DOHH2 (cell line): ENCODE data around the gene PHF21B.

ENCODE experiments used
- H3F3A ChIP-seq: fragments of 200-600 bp; sonication (generic), shearing (Covaris generic); 2 replicates; pipeline ENCODE4 v1.6.0; 2016; ENCODE audit warnings: antibody characterized with exemption, mild to moderate bottlenecking; ENCODE audit not compliant: control insufficient read depth, insufficient read depth
- H3K27ac ChIP-seq: fragments of 200-600 bp; sonication (generic); 2 replicates; pipeline ENCODE4 v1.5.1; 2014; ENCODE audit warnings: low read depth, mild to moderate bottlenecking, low read length, moderate library complexity
- H3K27me3 ChIP-seq: fragments of 200-600 bp; sonication (generic); 2 replicates; pipeline ENCODE4 v1.6.1; 2014; ENCODE audit warnings: mild to moderate bottlenecking, low read length, mixed read lengths; ENCODE audit not compliant: control insufficient read depth
- H3K36me3 ChIP-seq: fragments of 200-600 bp; sonication (generic); 2 replicates; pipeline ENCODE4 v1.6.1; 2014; ENCODE audit warnings: mild to moderate bottlenecking, low read length, moderate library complexity, mixed read lengths; ENCODE audit not compliant: control insufficient read depth
- H3K4me1 ChIP-seq: fragments of 200-600 bp; sonication (generic); 2 replicates; pipeline ENCODE4 v1.6.1; 2014; ENCODE audit warnings: mild to moderate bottlenecking, low read length, mixed read lengths; ENCODE audit not compliant: control insufficient read depth
- H3K4me2 ChIP-seq: fragments of 200-600 bp; sonication (generic); 2 replicates; pipeline ENCODE4 v1.6.0; 2014; ENCODE audit warnings: mild to moderate bottlenecking, low read length, moderate library complexity
- H3K4me3 ChIP-seq: fragments of 200-600 bp; sonication (generic); 2 replicates; pipeline ENCODE4 v1.5.1; 2014; ENCODE audit warnings: mild to moderate bottlenecking, low read length, mixed read lengths
- H3K79me2 ChIP-seq: fragments of 200-600 bp; sonication (generic); 2 replicates; pipeline ENCODE4 v1.6.1; 2014; ENCODE audit warnings: mild to moderate bottlenecking, low read length, mixed read lengths; ENCODE audit not compliant: control insufficient read depth
- H3K9me2 ChIP-seq: fragments of 200-600 bp; sonication (generic); replicated peaks from 2 replicates; pipeline ENCODE4 v1.6.1; 2014; ENCODE audit warnings: mild to moderate bottlenecking, low read length, mixed read lengths; ENCODE audit not compliant: control insufficient read depth
- H3K9me3 ChIP-seq: fragments of 200-600 bp; sonication (generic); 2 replicates; pipeline ENCODE4 v1.6.1; 2014; ENCODE audit warnings: antibody characterized with exemption, low read length, mixed read lengths; ENCODE audit not compliant: control insufficient read depth, insufficient read depth
- H4K20me1 ChIP-seq: fragments of 200-600 bp; sonication (generic); 2 replicates; pipeline ENCODE4 v1.6.0; 2014; ENCODE audit warnings: low read depth, mild to moderate bottlenecking, antibody characterized with exemption, low read length, moderate library complexity; ENCODE audit not compliant: control insufficient read depth, insufficient read depth
- CTCF ChIP-seq: fragments of 200-600 bp; sonication (generic); IDR thresholded peaks from one replicate; pipeline ENCODE4 v1.5.1; 2014; ENCODE audit warnings: antibody characterized with exemption, mild to moderate bottlenecking, low read depth, low read length; ENCODE audit not compliant: poor library complexity, severe bottlenecking
- EZH2phosphoT487 ChIP-seq: fragments of 200-600 bp; sonication (generic); IDR thresholded peaks from 2 replicates; pipeline ENCODE4 v1.6.1; 2017; ENCODE audit warnings: borderline replicate concordance, mild to moderate bottlenecking, antibody characterized with exemption, low read length, moderate library complexity, mixed read lengths

Gene PHF21B

GRCh38 chr22:44878483-44879300, 131.1 kb downstream of the PHF21B start:
- H3K4me1 ChIP-seq, result no peaks in the 10 kb centered on the region
- no peaks in the 10 kb centered on the region for H4K20me1 ChIP-seq
- no peaks in the 10 kb centered on the region for H3K27me3 ChIP-seq
- no peak overlapping the region for H3K4me3 ChIP-seq
- no peaks in the 10 kb centered on the region for H3F3A ChIP-seq
- H3K9me3 ChIP-seq, result no peaks in the 10 kb centered on the region
- H3K27ac ChIP-seq, result no peak overlapping the region
- no peak for TF ChIP-seq CTCF
- no peak for TF ChIP-seq EZH2phosphoT487
- no peak overlapping the region for H3K4me2 ChIP-seq
- H3K36me3 ChIP-seq, result no peaks in the 10 kb centered on the region
- H3K79me2 ChIP-seq, result no peaks in the 10 kb centered on the region
- H3K9me2 ChIP-seq, result no peaks in the 10 kb centered on the region

GRCh38 chr22:44876921-44877320, 132.9 kb downstream of the PHF21B start:
- no peak overlapping the region for H3K4me2 ChIP-seq
- no peaks in the 10 kb centered on the region for H3K79me2 ChIP-seq
- TF ChIP-seq EZH2phosphoT487 (no peak), CTCF (no peak)
- no peaks in the 10 kb centered on the region for H4K20me1 ChIP-seq
- no peak overlapping the region for H3K4me3 ChIP-seq
- H3K27ac ChIP-seq, result no peak overlapping the region
- H3F3A ChIP-seq, result no peaks in the 10 kb centered on the region
- peaks cover 1% of the 10 kb centered on the region; the same call in 1 of the 2 replicates for H3K9me3 ChIP-seq
- H3K36me3 ChIP-seq, result no peaks in the 10 kb centered on the region
- H3K4me1 ChIP-seq, result no peaks in the 10 kb centered on the region
- no peaks in the 10 kb centered on the region for H3K9me2 ChIP-seq
- no peaks in the 10 kb centered on the region for H3K27me3 ChIP-seq

DNA sequence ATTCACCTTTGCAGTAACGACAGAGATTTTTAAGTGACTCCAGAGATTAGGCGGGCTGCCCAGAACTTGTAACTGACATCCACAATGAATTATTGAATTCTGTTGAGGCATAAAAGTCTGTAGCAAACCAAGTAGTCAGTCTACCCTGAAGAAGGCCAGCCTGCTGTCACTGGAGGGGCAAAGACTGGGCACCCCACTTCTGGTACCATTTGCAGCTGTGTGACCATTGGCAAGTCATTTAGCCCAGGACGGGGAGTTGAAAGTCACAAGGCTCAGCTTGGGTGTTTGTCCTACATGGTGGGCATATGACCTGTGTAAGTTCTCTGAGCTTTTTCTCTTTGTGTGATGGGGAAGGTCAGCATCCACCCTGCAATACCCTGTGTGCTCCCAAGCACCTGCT, 138.0 kb downstream of the PHF21B start:
- H3K79me2 ChIP-seq, result no peaks in the 10 kb centered on the region
- H3K27me3 ChIP-seq, result no peaks in the 10 kb centered on the region
- H3F3A ChIP-seq, result no peaks in the 10 kb centered on the region
- no peaks in the 10 kb centered on the region for H3K4me1 ChIP-seq
- H3K9me3 ChIP-seq, result peaks cover 6% of the 10 kb centered on the region; the same call in 1 of the 2 replicates
- no peaks in the 10 kb centered on the region for H3K36me3 ChIP-seq
- H3K27ac ChIP-seq, result no peak overlapping the region
- H4K20me1 ChIP-seq, result no peaks in the 10 kb centered on the region
- H3K4me2 ChIP-seq, result no peak overlapping the region
- H3K4me3 ChIP-seq, result no peak overlapping the region
- H3K9me2 ChIP-seq, result no peaks in the 10 kb centered on the region
- TF ChIP-seq CTCF (no peak), EZH2phosphoT487 (no peak)
